DOHH2 (cell line): ENCODE results near the gene PFDN2.

ENCODE experiments used
- H3F3A ChIP-seq: fragments of 200-600 bp; sonication (generic), shearing (Covaris generic); 2 replicates; pipeline ENCODE4 v1.6.0; 2016; ENCODE audit warnings: antibody characterized with exemption, mild to moderate bottlenecking; ENCODE audit not compliant: control insufficient read depth, insufficient read depth
- H3K27ac ChIP-seq: fragments of 200-600 bp; sonication (generic); 2 replicates; pipeline ENCODE4 v1.5.1; 2014; ENCODE audit warnings: low read depth, mild to moderate bottlenecking, low read length, moderate library complexity
- H3K27me3 ChIP-seq: fragments of 200-600 bp; sonication (generic); 2 replicates; pipeline ENCODE4 v1.6.1; 2014; ENCODE audit warnings: mild to moderate bottlenecking, low read length, mixed read lengths; ENCODE audit not compliant: control insufficient read depth
- H3K36me3 ChIP-seq: fragments of 200-600 bp; sonication (generic); 2 replicates; pipeline ENCODE4 v1.6.1; 2014; ENCODE audit warnings: mild to moderate bottlenecking, low read length, moderate library complexity, mixed read lengths; ENCODE audit not compliant: control insufficient read depth
- H3K4me1 ChIP-seq: fragments of 200-600 bp; sonication (generic); 2 replicates; pipeline ENCODE4 v1.6.1; 2014; ENCODE audit warnings: mild to moderate bottlenecking, low read length, mixed read lengths; ENCODE audit not compliant: control insufficient read depth
- H3K4me2 ChIP-seq: fragments of 200-600 bp; sonication (generic); 2 replicates; pipeline ENCODE4 v1.6.0; 2014; ENCODE audit warnings: mild to moderate bottlenecking, low read length, moderate library complexity
- H3K4me3 ChIP-seq: fragments of 200-600 bp; sonication (generic); 2 replicates; pipeline ENCODE4 v1.5.1; 2014; ENCODE audit warnings: mild to moderate bottlenecking, low read length, mixed read lengths
- H3K79me2 ChIP-seq: fragments of 200-600 bp; sonication (generic); 2 replicates; pipeline ENCODE4 v1.6.1; 2014; ENCODE audit warnings: mild to moderate bottlenecking, low read length, mixed read lengths; ENCODE audit not compliant: control insufficient read depth
- H3K9me2 ChIP-seq: fragments of 200-600 bp; sonication (generic); replicated peaks from 2 replicates; pipeline ENCODE4 v1.6.1; 2014; ENCODE audit warnings: mild to moderate bottlenecking, low read length, mixed read lengths; ENCODE audit not compliant: control insufficient read depth
- H3K9me3 ChIP-seq: fragments of 200-600 bp; sonication (generic); 2 replicates; pipeline ENCODE4 v1.6.1; 2014; ENCODE audit warnings: antibody characterized with exemption, low read length, mixed read lengths; ENCODE audit not compliant: control insufficient read depth, insufficient read depth
- H4K20me1 ChIP-seq: fragments of 200-600 bp; sonication (generic); 2 replicates; pipeline ENCODE4 v1.6.0; 2014; ENCODE audit warnings: low read depth, mild to moderate bottlenecking, antibody characterized with exemption, low read length, moderate library complexity; ENCODE audit not compliant: control insufficient read depth, insufficient read depth
- EZH2phosphoT487 ChIP-seq: fragments of 200-600 bp; sonication (generic); IDR thresholded peaks from 2 replicates; pipeline ENCODE4 v1.6.1; 2017; ENCODE audit warnings: borderline replicate concordance, mild to moderate bottlenecking, antibody characterized with exemption, low read length, moderate library complexity, mixed read lengths
- TF ChIP-seq, protein P1 (sequence below): fragments of 200-600 bp; sonication (generic); IDR thresholded peaks from one replicate; pipeline ENCODE4 v1.5.1; 2014; ENCODE audit warnings: antibody characterized with exemption, mild to moderate bottlenecking, low read depth, low read length; ENCODE audit not compliant: poor library complexity, severe bottlenecking

Gene PFDN2

DNA sequence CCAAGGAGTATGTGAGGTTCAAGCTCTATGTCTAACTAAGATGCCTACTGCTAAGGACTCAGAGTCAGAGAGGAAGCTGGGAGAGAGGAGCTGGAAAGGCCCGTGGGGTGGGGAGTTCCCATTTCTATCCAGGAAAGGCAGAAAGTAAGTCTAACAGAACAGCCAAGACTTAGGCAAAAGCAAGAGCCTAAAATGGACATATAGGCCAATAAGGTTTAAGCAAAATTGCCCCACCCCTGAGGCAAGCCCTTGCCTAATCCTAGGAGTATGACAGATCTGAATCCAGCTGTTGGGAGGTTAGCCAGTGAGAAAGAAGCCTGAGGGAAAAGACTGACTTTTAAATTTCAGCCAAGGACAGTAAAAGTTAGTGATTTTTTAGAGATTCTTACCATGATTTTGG, 21.3 kb downstream of the PFDN2 start:
- Histone ChIP-seq H3K9me2 (no peaks in the 10 kb centered on the region), H3K4me1 (peaks cover 24% of the 10 kb centered on the region), H3K27me3 (no peaks in the 10 kb centered on the region), H3K4me2 (no peak overlapping the region), H3K36me3 (peaks cover 20% of the 10 kb centered on the region), H3K9me3 (no peaks in the 10 kb centered on the region), H4K20me1 (no peaks in the 10 kb centered on the region), H3K4me3 (no peak overlapping the region), H3F3A (peaks cover 21% of the 10 kb centered on the region), H3K79me2 (no peaks in the 10 kb centered on the region), H3K27ac (no peak overlapping the region)
- no peak for TF ChIP-seq EZH2phosphoT487
- TF ChIP-seq, protein P1, sequence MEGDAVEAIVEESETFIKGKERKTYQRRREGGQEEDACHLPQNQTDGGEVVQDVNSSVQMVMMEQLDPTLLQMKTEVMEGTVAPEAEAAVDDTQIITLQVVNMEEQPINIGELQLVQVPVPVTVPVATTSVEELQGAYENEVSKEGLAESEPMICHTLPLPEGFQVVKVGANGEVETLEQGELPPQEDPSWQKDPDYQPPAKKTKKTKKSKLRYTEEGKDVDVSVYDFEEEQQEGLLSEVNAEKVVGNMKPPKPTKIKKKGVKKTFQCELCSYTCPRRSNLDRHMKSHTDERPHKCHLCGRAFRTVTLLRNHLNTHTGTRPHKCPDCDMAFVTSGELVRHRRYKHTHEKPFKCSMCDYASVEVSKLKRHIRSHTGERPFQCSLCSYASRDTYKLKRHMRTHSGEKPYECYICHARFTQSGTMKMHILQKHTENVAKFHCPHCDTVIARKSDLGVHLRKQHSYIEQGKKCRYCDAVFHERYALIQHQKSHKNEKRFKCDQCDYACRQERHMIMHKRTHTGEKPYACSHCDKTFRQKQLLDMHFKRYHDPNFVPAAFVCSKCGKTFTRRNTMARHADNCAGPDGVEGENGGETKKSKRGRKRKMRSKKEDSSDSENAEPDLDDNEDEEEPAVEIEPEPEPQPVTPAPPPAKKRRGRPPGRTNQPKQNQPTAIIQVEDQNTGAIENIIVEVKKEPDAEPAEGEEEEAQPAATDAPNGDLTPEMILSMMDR = no peak

DNA sequence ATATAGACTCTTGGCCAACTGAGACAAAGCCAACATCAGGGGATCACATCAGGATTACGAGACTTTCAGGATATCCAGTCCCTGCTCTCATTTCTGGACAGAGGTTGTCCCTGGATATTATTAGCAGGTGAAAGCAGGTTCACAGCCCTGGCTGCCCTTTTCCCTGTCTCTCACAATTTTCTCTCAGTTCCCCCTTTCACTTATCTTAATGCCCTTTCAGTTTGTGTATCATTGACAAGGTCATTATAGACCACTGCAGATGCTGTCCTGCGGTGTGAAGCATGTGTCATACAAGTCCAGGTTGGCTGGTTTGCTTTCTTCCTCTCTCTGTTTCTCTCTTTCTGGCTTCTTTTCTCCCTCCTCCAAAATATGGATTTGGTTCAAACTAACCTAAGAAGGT, 21.8 kb downstream of the PFDN2 start:
- Histone ChIP-seq H3K27me3 (no peaks in the 10 kb centered on the region), H3K4me3 (no peak overlapping the region), H3K27ac (no peak overlapping the region), H3F3A (peaks cover 21% of the 10 kb centered on the region), H3K79me2 (no peaks in the 10 kb centered on the region), H3K9me2 (no peaks in the 10 kb centered on the region), H3K9me3 (no peaks in the 10 kb centered on the region), H3K4me2 (no peak overlapping the region), H3K4me1 (peaks cover 24% of the 10 kb centered on the region), H4K20me1 (no peaks in the 10 kb centered on the region), H3K36me3 (peaks cover 16% of the 10 kb centered on the region)
- no peak for TF ChIP-seq EZH2phosphoT487
- TF ChIP-seq, protein P1 = no peak

DNA sequence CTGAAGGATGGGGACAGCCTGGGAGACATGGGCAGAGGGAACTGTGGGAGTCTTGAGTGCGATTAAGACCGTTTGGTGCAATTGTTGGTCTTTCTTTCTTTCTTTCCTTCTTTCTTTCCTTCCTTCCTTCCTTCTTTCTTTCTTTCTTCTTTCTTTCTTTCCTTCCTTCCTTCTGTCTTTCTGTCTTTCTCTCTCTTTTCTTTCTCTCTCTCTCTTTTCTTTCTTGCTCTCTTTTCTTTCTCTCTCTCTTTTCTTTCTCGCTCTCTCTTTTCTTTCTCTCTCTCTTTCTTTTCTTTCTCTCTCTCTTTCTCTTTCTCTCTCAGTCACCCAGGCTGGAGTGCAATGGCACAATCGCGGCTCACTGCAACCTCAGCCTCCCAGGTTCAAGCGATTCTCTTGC, 22.6 kb downstream of the PFDN2 start:
- H3K4me3 ChIP-seq = no peak overlapping the region
- TF ChIP-seq EZH2phosphoT487 = no peak
- TF ChIP-seq, protein P1 = no peak
- H4K20me1 ChIP-seq = no peaks in the 10 kb centered on the region
- H3K36me3 ChIP-seq = peaks cover 12% of the 10 kb centered on the region
- no peak overlapping the region for H3K27ac ChIP-seq
- H3K27me3 ChIP-seq = no peaks in the 10 kb centered on the region
- H3K9me2 ChIP-seq = no peaks in the 10 kb centered on the region
- peaks cover 24% of the 10 kb centered on the region for H3K4me1 ChIP-seq
- H3K9me3 ChIP-seq = no peaks in the 10 kb centered on the region
- peaks cover 13% of the 10 kb centered on the region for H3F3A ChIP-seq
- H3K79me2 ChIP-seq = no peaks in the 10 kb centered on the region
- H3K4me2 ChIP-seq = no peak overlapping the region
